H1 (cell line): ENCODE measurements around the gene CCNT2. TPM values are rescaled to one million over a fixed set of nuclear protein-coding genes. Genes with fewer than 3 reads are reported as not detected.

Source experiments
- CTCF ChIA-PET: fragments of 300-600 bp; sonication (Branson Sonifier 250); formaldehyde crosslinking; loops from one replicate; lab custom pipeline; 2021; ENCODE audit not compliant: partially characterized antibody; lab: Charles Lee
- POLR2A ChIA-PET: fragments of 300-600 bp; sonication (Branson Sonifier 250); formaldehyde crosslinking; loops from one replicate; lab custom pipeline; 2021; ENCODE audit warnings: inconsistent platforms; ENCODE audit not compliant: partially characterized antibody; lab: Charles Lee
- DNase-seq, 2 experiments: peaks; one replicate each; pipeline versions ENCODE4 v3.0.0 to v3.0.0-alpha.2; 2010 to 2022; ENCODE audit warnings: low spot score in 2 of 2, low read depth in 1 of 2, mixed read lengths in 1 of 2
- FAIRE-seq: peaks from 2 replicates; lab custom pipeline; 2011; peaks lifted over from hg19 to GRCh38; lab: Jason Lieb, UNC
- H2AFZ ChIP-seq: 2 replicates; pipeline ENCODE4 v1.8.1; 2012; ENCODE audit warnings: low read length, inconsistent platforms
- H2AK5ac ChIP-seq: 2 replicates; pipeline ENCODE4 v1.6.1; 2013; ENCODE audit warnings: low read depth, low read length
- H2BK120ac ChIP-seq: replicated peaks from 2 replicates; pipeline ENCODE3; 2013; ENCODE audit warnings: low read depth, low read length, inconsistent platforms
- H2BK12ac ChIP-seq: 2 replicates; pipeline ENCODE4 v1.6.1; 2013; ENCODE audit warnings: low read depth, low read length
- H2BK15ac ChIP-seq: 2 replicates; pipeline ENCODE4 v1.6.1; 2013; ENCODE audit warnings: low read length
- H2BK20ac ChIP-seq: 2 replicates; pipeline ENCODE4 v1.6.1; 2013; ENCODE audit warnings: low read length
- H2BK5ac ChIP-seq: 2 replicates; pipeline ENCODE4 v1.6.1; 2013; ENCODE audit warnings: low read depth, low read length
- H3K14ac ChIP-seq: 2 replicates; pipeline ENCODE4 v1.6.1; 2013; ENCODE audit warnings: inconsistent platforms; ENCODE audit not compliant: insufficient read length
- H3K18ac ChIP-seq: 2 replicates; pipeline ENCODE4 v1.6.1; 2013; ENCODE audit warnings: low read length; ENCODE audit errors: extremely low read depth
- H3K23ac ChIP-seq: 2 replicates; pipeline ENCODE4 v1.6.1; 2013; ENCODE audit warnings: inconsistent platforms; ENCODE audit not compliant: insufficient read length
- H3K23me2 ChIP-seq: 2 replicates; pipeline ENCODE4 v1.6.1; 2013; ENCODE audit warnings: low read depth, low read length
- H3K27ac ChIP-seq: 2 replicates; pipeline ENCODE4 v1.6.1; 2011; ENCODE audit warnings: low read depth, low read length, inconsistent platforms
- H3K27me3 ChIP-seq, 4 experiments: replicated peaks in 1 of 4; 1 replicate in 1 of 4; 2 replicates in 3 of 4; pipeline versions ENCODE4 v1.6.1 to v1.8.1; 2011 to 2013; ENCODE audit warnings: low read length in 3 of 4, mild to moderate bottlenecking in 3 of 4, inconsistent platforms in 2 of 4, mixed read lengths in 2 of 4, moderate library complexity in 1 of 4; ENCODE audit not compliant: control insufficient read depth in 3 of 4, insufficient read depth in 3 of 4; ENCODE audit errors: extremely low read depth in 1 of 4
- H3K36me3 ChIP-seq, 4 experiments: 2 replicates each; pipeline versions ENCODE4 v1.6.1 to v1.8.1; 2011 to 2013; ENCODE audit warnings: mild to moderate bottlenecking in 4 of 4, low read length in 3 of 4, moderate library complexity in 2 of 4, control low read depth in 1 of 4, inconsistent platforms in 1 of 4; ENCODE audit not compliant: insufficient read depth in 4 of 4, control insufficient read depth in 2 of 4
- H3K4ac ChIP-seq: replicated peaks from 2 replicates; pipeline ENCODE3; 2013; ENCODE audit warnings: low read length, low read depth, mixed read lengths, inconsistent platforms; ENCODE audit not compliant: insufficient read length
- H3K4me1 ChIP-seq, 4 experiments: replicated peaks in 1 of 4; 1 replicate in 1 of 4; 2 replicates in 3 of 4; pipeline versions ENCODE4 v1.6.1 to v1.8.1; 2011 to 2013; ENCODE audit warnings: low read length in 3 of 4, inconsistent platforms in 2 of 4, mixed read lengths in 1 of 4; ENCODE audit not compliant: insufficient read depth in 4 of 4, control insufficient read depth in 3 of 4
- H3K4me2 ChIP-seq, 2 experiments: 2 replicates each; pipeline versions ENCODE4 v1.6.1 to v1.8.1; 2011 to 2013; ENCODE audit warnings: low read depth in 2 of 2, low read length in 2 of 2, control low read depth in 1 of 2, inconsistent platforms in 1 of 2, mild to moderate bottlenecking in 1 of 2; ENCODE audit not compliant: insufficient read depth in 1 of 2
- H3K4me3 ChIP-seq, 4 experiments: fragments of 200-600, 300-600 bp in 1 of 4; sonication (generic), shearing (Covaris generic), sonication (Bioruptor Twin) in 1 of 4; 2 replicates each; pipeline versions ENCODE4 v1.5.1 to v1.8.1; 2011 to 2016; ENCODE audit warnings: low read length in 4 of 4, low read depth in 3 of 4, control low read depth in 2 of 4, inconsistent platforms in 2 of 4, mild to moderate bottlenecking in 2 of 4, mixed read lengths in 1 of 4, moderate library complexity in 1 of 4; ENCODE audit not compliant: insufficient read depth in 2 of 4; ENCODE audit errors: extremely low read depth in 1 of 4
- H3K56ac ChIP-seq: replicated peaks from 2 replicates; pipeline ENCODE3; 2013; ENCODE audit warnings: low read depth, mild to moderate bottlenecking, mixed read lengths, low read length, inconsistent platforms; ENCODE audit not compliant: insufficient read length
- H3K79me1 ChIP-seq: 2 replicates; pipeline ENCODE4 v1.6.1; 2013; ENCODE audit warnings: low read depth, low read length, control low read depth
- H3K79me2 ChIP-seq, 2 experiments: 2 replicates each; pipeline versions ENCODE4 v1.6.1 to v1.8.1; 2012 to 2013; ENCODE audit warnings: low read length in 2 of 2, mild to moderate bottlenecking in 2 of 2, inconsistent platforms in 1 of 2; ENCODE audit not compliant: insufficient read depth in 2 of 2, control insufficient read depth in 1 of 2
- H3K9ac ChIP-seq, 4 experiments: replicated peaks in 1 of 4; 1 replicate in 1 of 4; 2 replicates in 3 of 4; pipeline versions ENCODE4 v1.6.1 to v1.8.1; 2011 to 2013; ENCODE audit warnings: low read depth in 3 of 4, low read length in 3 of 4, control low read depth in 2 of 4, mild to moderate bottlenecking in 2 of 4, moderate library complexity in 2 of 4, inconsistent platforms in 1 of 4; ENCODE audit errors: extremely low read depth in 1 of 4
- H3K9me3 ChIP-seq, 2 experiments: 2 replicates each; pipeline versions ENCODE4 v1.6.1 to v1.8.1; 2012 to 2013; ENCODE audit warnings: mild to moderate bottlenecking in 2 of 2, moderate library complexity in 2 of 2, control low read depth in 1 of 2, inconsistent platforms in 1 of 2, low read depth in 1 of 2, low read length in 1 of 2, mixed read lengths in 1 of 2; ENCODE audit not compliant: insufficient read depth in 2 of 2
- H4K20me1 ChIP-seq, 2 experiments: replicated peaks in 1 of 2; 2 replicates each; pipeline versions ENCODE3 to v1.8.1; 2011 to 2013; ENCODE audit warnings: inconsistent platforms in 2 of 2, low read length in 2 of 2, mild to moderate bottlenecking in 1 of 2; ENCODE audit not compliant: insufficient read depth in 2 of 2, control insufficient read depth in 1 of 2
- H4K5ac ChIP-seq: 2 replicates; pipeline ENCODE4 v1.6.1; 2013; ENCODE audit warnings: low read length, low read depth, mixed read lengths, inconsistent platforms; ENCODE audit not compliant: insufficient read length
- H4K8ac ChIP-seq: 2 replicates; pipeline ENCODE4 v1.8.0; 2013; ENCODE audit warnings: mild to moderate bottlenecking, moderate library complexity, low read length, inconsistent platforms; ENCODE audit not compliant: insufficient read depth; ENCODE audit errors: extremely low read depth
- H4K91ac ChIP-seq: replicated peaks from 2 replicates; pipeline ENCODE3; 2013; ENCODE audit warnings: low read length, mixed read lengths, inconsistent platforms; ENCODE audit not compliant: insufficient read length
- ATF3 ChIP-seq: IDR thresholded peaks from 2 replicates; pipeline ENCODE4 v1.6.1; 2011; ENCODE audit warnings: low read depth, mild to moderate bottlenecking, low read length; ENCODE audit not compliant: insufficient read depth
- EZH2 ChIP-seq: fragments of 200-600 bp; sonication (generic); IDR thresholded peaks from 2 replicates; pipeline ENCODE4 v1.7.1; 2012; ENCODE audit warnings: low read depth, mild to moderate bottlenecking, moderate library complexity, low read length, inconsistent platforms; ENCODE audit not compliant: severe bottlenecking
- JUN ChIP-seq: IDR thresholded peaks from 2 replicates; pipeline ENCODE4 v1.6.1; 2011; ENCODE audit warnings: low read depth, mild to moderate bottlenecking, improper control_type of control experiment, low read length
- JUND ChIP-seq: IDR thresholded peaks from 2 replicates; pipeline ENCODE4 v1.6.1; 2011; ENCODE audit warnings: mild to moderate bottlenecking, improper control_type of control experiment, low read length
- KDM1A ChIP-seq: fragments of 200-600, 300-600 bp; sonication (generic); IDR thresholded peaks from 2 replicates; pipeline ENCODE4 v1.7.1; 2016; ENCODE audit warnings: mild to moderate bottlenecking, low read length, borderline replicate concordance
- KDM5A ChIP-seq: fragments of 200-600 bp; IDR thresholded peaks from 2 replicates; pipeline ENCODE4 v1.7.1; 2012; ENCODE audit warnings: mild to moderate bottlenecking, low read length, inconsistent platforms, mixed read lengths
- MAFK ChIP-seq: IDR thresholded peaks from 2 replicates; pipeline ENCODE4 v1.6.1; 2012; ENCODE audit warnings: low read depth, mild to moderate bottlenecking, improper control_type of control experiment, low read length
- POLR2AphosphoS5 ChIP-seq: IDR thresholded peaks from 2 replicates; pipeline ENCODE4 v1.6.1; 2011; ENCODE audit warnings: low read depth, low read length
- POU5F1 ChIP-seq: IDR thresholded peaks from 2 replicates; pipeline ENCODE4 v1.6.1; 2011; ENCODE audit warnings: low read depth, mild to moderate bottlenecking, low read length, moderate library complexity
- RFX5 ChIP-seq: IDR thresholded peaks from 2 replicates; pipeline ENCODE4 v1.6.1; 2011; ENCODE audit warnings: low read depth, low read length, improper control_type of control experiment, borderline replicate concordance
- SUZ12 ChIP-seq: fragments of 200-600 bp; sonication (generic); IDR thresholded peaks from 2 replicates; pipeline ENCODE4 v1.6.1; 2012; ENCODE audit warnings: mild to moderate bottlenecking, inconsistent platforms, low read length, moderate library complexity, mixed read lengths
- TCF12 ChIP-seq: IDR thresholded peaks from 2 replicates; pipeline ENCODE4 v1.6.1; 2011; ENCODE audit warnings: low read depth, mild to moderate bottlenecking, low read length
- TEAD4 ChIP-seq: IDR thresholded peaks from 2 replicates; pipeline ENCODE4 v1.6.1; 2012; ENCODE audit warnings: low read depth, low read length, inconsistent platforms, mixed read lengths
- polyA plus RNA-seq, 7 experiments: library from polyadenylated mRNA; depleted of rRNA in 3 of 7; stranded (reverse) in 5 of 7; unstranded in 2 of 7; fragments of >200 nt in 5 of 7; fragments of 200-250 nt in 2 of 7; gene quantifications; 1 replicate in 5 of 7; 2 replicates in 1 of 7; 4 replicates in 1 of 7; pipeline versions ENCODE4 v1.2.1 to v1.2.3, GENCODE V29; 2011 to 2013; ENCODE audit warnings: missing spikeins in 2 of 7, mixed read lengths in 2 of 7
- total RNA-seq: library from RNA; stranded (reverse); fragmentation: NEBNext Ultra II Directional; extraction: Animal tissue kit (Norgen Biotek cat#: 25700); gene quantifications from 2 replicates; pipeline ENCODE4 v1.2.1, GENCODE V29; 2021
- TF ChIP-seq, protein P1 (sequence below): IDR thresholded peaks from 2 replicates; pipeline ENCODE4 v1.6.1; 2011; ENCODE audit warnings: low read length, improper control_type of control experiment

CCNT2 gene
- total and polyA plus RNA-seq, 2 of the 8 experiments (the other 6 are each of a cell fraction or from before 2014, with no cell fraction given) = 13.0 to 39.7 TPM

GRCh38 chr2:134884435-134884834 is 34.2 kb upstream of the CCNT2 start:
- H3K4me2 ChIP-seq = no peak overlapping the region
- H2BK20ac ChIP-seq = no peak overlapping the region
- no peaks in the 10 kb centered on the region for H3K27me3 ChIP-seq
- no peak overlapping the region for H2BK120ac ChIP-seq
- no peak overlapping the region for H2AK5ac ChIP-seq
- no peaks in the 10 kb centered on the region for H3K23me2 ChIP-seq
- H3K9me3 ChIP-seq = no peaks in the 10 kb centered on the region
- no peak overlapping the region for H3K23ac ChIP-seq
- POLR2A ChIA-PET = no interaction called here
- no peak overlapping the region for H2BK15ac ChIP-seq
- H2AFZ ChIP-seq = no peak overlapping the region
- CTCF ChIA-PET = interaction anchor here (0.7 to 0.8 kb wide), 2 partner anchors 14 to 224 kb away, joined by 3 to 4 read pairs; no protein-coding TSS in a partner anchor
- FAIRE-seq (no peak), DNase-seq (no peak)
- H3K79me1 ChIP-seq = no peaks in the 10 kb centered on the region
- peaks cover 0 to 2% of the 10 kb centered on the region in 2 experiments for H4K20me1 ChIP-seq
- no peak overlapping the region for H3K9ac ChIP-seq
- no peak overlapping the region for H3K27ac ChIP-seq
- H3K4ac ChIP-seq = no peak overlapping the region
- H3K79me2 ChIP-seq = no peaks in the 10 kb centered on the region
- no peak overlapping the region for H2BK5ac ChIP-seq
- no peak overlapping the region for H2BK12ac ChIP-seq
- H3K18ac ChIP-seq = no peak overlapping the region
- no peak overlapping the region for H4K8ac ChIP-seq
- no peak overlapping the region for H4K5ac ChIP-seq
- no peak overlapping the region for H3K14ac ChIP-seq
- no peak overlapping the region for H4K91ac ChIP-seq
- H3K4me3 ChIP-seq = no peak overlapping the region
- H3K56ac ChIP-seq = no peak overlapping the region
- no peaks in the 10 kb centered on the region for H3K4me1 ChIP-seq
- H3K36me3 ChIP-seq = no peaks in the 10 kb centered on the region
- TF ChIP-seq KDM5A (no peak), JUND (no peak), MAFK (no peak), POLR2AphosphoS5 (no peak), KDM1A (no peak), TCF12 (no peak), JUN (no peak), TEAD4 (no peak), ATF3 (no peak), POU5F1 (no peak), EZH2 (no peak), RFX5 (no peak), SUZ12 (no peak)
- TF ChIP-seq, protein P1, sequence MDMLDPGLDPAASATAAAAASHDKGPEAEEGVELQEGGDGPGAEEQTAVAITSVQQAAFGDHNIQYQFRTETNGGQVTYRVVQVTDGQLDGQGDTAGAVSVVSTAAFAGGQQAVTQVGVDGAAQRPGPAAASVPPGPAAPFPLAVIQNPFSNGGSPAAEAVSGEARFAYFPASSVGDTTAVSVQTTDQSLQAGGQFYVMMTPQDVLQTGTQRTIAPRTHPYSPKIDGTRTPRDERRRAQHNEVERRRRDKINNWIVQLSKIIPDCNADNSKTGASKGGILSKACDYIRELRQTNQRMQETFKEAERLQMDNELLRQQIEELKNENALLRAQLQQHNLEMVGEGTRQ = no peak
